ENCODE data around the gene SYNE2.
"Not testable (repeated sequence)": the region's sequence is repeated elsewhere in the genome, so short reads cannot be mapped to it uniquely, and the experiment has no call there.

The SYNE2 gene

GRCh38 chr14:63852817-63853731 is at the start of gene SYNE2:
SYNE2 (plus strand) TSS chr14:63853004; CDS start chr14:63909149, 56,145 bp downstream.
- peak; percentile 42 to 80 for DNase-seq (ENCODE audit: low read depth in 2 of 2)

GRCh38 chr14:63803221-63803791 is 49.5 kb upstream of the SYNE2 start:
- DNase-seq (ENCODE audit: low read depth in 2 of 2): not testable (repeated sequence)

GRCh38 chr14:63806064-63806463 is 46.7 kb upstream of the SYNE2 start:
- not testable (repeated sequence) for DNase-seq (ENCODE audit: low read depth in 2 of 2)

- DNase-seq (ENCODE audit: low read depth in 2 of 2): not testable (repeated sequence)
Observed at GRCh38 chr14:63811692-63812091, 41.1 kb upstream of the SYNE2 start.

- DNase-seq (ENCODE audit: low read depth in 2 of 2): no peak
Observed at GRCh38 chr14:63833728-63834127, 19.1 kb upstream of the SYNE2 start.

- peak; percentile 47 to 49 for DNase-seq (ENCODE audit: low read depth in 2 of 2)
Observed at GRCh38 chr14:63840981-63841380, 11.8 kb upstream of the SYNE2 start.

GRCh38 chr14:63843796-63844195 is 9.0 kb upstream of the SYNE2 start:
- no peak for DNase-seq (ENCODE audit: low read depth in 2 of 2)

- no peak for DNase-seq (ENCODE audit: low read depth in 2 of 2)
Observed at GRCh38 chr14:63848890-63849289, 3.9 kb upstream of the SYNE2 start.

GRCh38 chr14:63852271-63852816 is 460 bp upstream of the SYNE2 start:
- DNase-seq (ENCODE audit: low read depth in 2 of 2): no peak

- peak; percentile 21 to 37 for DNase-seq (ENCODE audit: low read depth in 2 of 2)
Observed at GRCh38 chr14:63853831-63854293, 1.1 kb downstream of the SYNE2 start.

- DNase-seq (ENCODE audit: low read depth in 2 of 2): no peak
Observed at GRCh38 chr14:63854330-63854729, 1.5 kb downstream of the SYNE2 start.

GRCh38 chr14:63855281-63855680 is 2.5 kb downstream of the SYNE2 start:
- no peak for DNase-seq (ENCODE audit: low read depth in 2 of 2)

GRCh38 chr14:63857466-63858030 is 4.7 kb downstream of the SYNE2 start:
- DNase-seq (ENCODE audit: low read depth in 2 of 2): peak; percentile 26 to 27

GRCh38 chr14:63860146-63860545 is 7.3 kb downstream of the SYNE2 start:
- DNase-seq (ENCODE audit: low read depth in 2 of 2): no peak

GRCh38 chr14:63862163-63862562 is 9.4 kb downstream of the SYNE2 start:
- no peak for DNase-seq (ENCODE audit: low read depth in 2 of 2)

- no peak for DNase-seq (ENCODE audit: low read depth in 2 of 2)
Observed at GRCh38 chr14:63863004-63863403, 10.2 kb downstream of the SYNE2 start.

GRCh38 chr14:63864775-63865174 is 12.0 kb downstream of the SYNE2 start:
- not testable (repeated sequence) for DNase-seq (ENCODE audit: low read depth in 2 of 2)

GRCh38 chr14:63867933-63868921 is 15.4 kb downstream of the SYNE2 start:
- no peak for DNase-seq (ENCODE audit: low read depth in 2 of 2)

- DNase-seq (ENCODE audit: low read depth in 2 of 2): not testable (repeated sequence)
Observed at GRCh38 chr14:63869940-63870752, 17.3 kb downstream of the SYNE2 start.

- not testable (repeated sequence) for DNase-seq (ENCODE audit: low read depth in 2 of 2)
Observed at GRCh38 chr14:63870753-63871037, 17.9 kb downstream of the SYNE2 start.

All from stimulated activated CD8-positive, alpha-beta memory T cell treated with anti-CD3 and anti-CD28 coated beads, Interleukin-7, amount 100 ng/mL, for 4 hours (primary cell).